Peyer's patch (tissue), 4 donors: ENCODE data around the gene ELAPOR1.

ENCODE experiments used
- CTCF ChIP-seq, 6 experiments: fragments of 450-650 bp in 4 of 6; fragments of 200-600 bp in 2 of 6; sonication (generic) in 1 of 6; IDR thresholded peaks; one replicate each; pipeline ENCODE4 v1.5.1; 2017 to 2019; ENCODE audit warnings: antibody characterized with exemption in 6 of 6, mild to moderate bottlenecking in 3 of 6, moderate library complexity in 1 of 6
- POLR2A ChIP-seq, 2 donors: fragments of 450-650 bp; IDR thresholded peaks; one replicate each; pipeline ENCODE4 v1.5.1; 2017; ENCODE audit warnings: antibody characterized with exemption in 2 of 2, mild to moderate bottlenecking in 2 of 2, moderate library complexity in 2 of 2

GRCh38 chr1:109120356-109120755 lies 6.4 kb downstream of the ELAPOR1 start:
- no peak for TF ChIP-seq CTCF (IDR thresholded peaks at IDR 0.05)
- no peak for TF ChIP-seq POLR2A (IDR thresholded peaks at IDR 0.05)
